ENCODE data around the gene FHIT. TPM values are rescaled to one million over a fixed set of nuclear protein-coding genes. Genes with fewer than 3 reads are reported as not detected.

FHIT gene
- total RNA-seq, 4 donors from 2014 or later, result 0.72 to 5.2 (median 2.1) TPM

- intact Hi-C loops (cut with DNase I; ENCODE audit: low total_unique reads) (no loop called here), in situ Hi-C loops (cut with MboI; ENCODE audit: low sequenced_read_pairs in 4 of 4) (no loop called here)
Measured at GRCh38 chr3:59795756-59796155, 1455.5 kb downstream of the FHIT start.

GRCh38 chr3:59793976-59794375 lies 1457.3 kb downstream of the FHIT start:
- Histone ChIP-seq H3K27ac (no peak overlapping the region), H3K4me3 (no peak overlapping the region), H3K9me3 (no peaks in the 10 kb centered on the region), H3K4me1 (no peaks in the 10 kb centered on the region), H3K27me3 (no peaks in the 10 kb centered on the region), H3K36me3 (no peaks in the 10 kb centered on the region)
- TF ChIP-seq CTCF (IDR thresholded peaks at IDR 0.05 in 4 of 5, conservative IDR thresholded peaks at IDR 0.05 in 1 of 5), result no peak
- no peak for TF ChIP-seq POLR2A (IDR thresholded peaks at IDR 0.05)
- in situ Hi-C loops (cut with MboI; ENCODE audit: low sequenced_read_pairs in 4 of 4) (no loop called here), intact Hi-C loops (cut with DNase I; ENCODE audit: low total_unique reads) (no loop called here)
- DNase-seq (no peak), ATAC-seq (no peak)

More at GRCh38 chr3:59795756-59796155, 1455.5 kb downstream of the FHIT start:
- Histone ChIP-seq H3K27me3 (no peaks in the 10 kb centered on the region), H3K27ac (no peak overlapping the region), H3K4me1 (no peaks in the 10 kb centered on the region), H3K9me3 (no peaks in the 10 kb centered on the region), H3K36me3 (no peaks in the 10 kb centered on the region), H3K4me3 (no peak overlapping the region)
- DNase-seq (no peak), ATAC-seq (no peak)
- TF ChIP-seq POLR2A (IDR thresholded peaks at IDR 0.05) (no peak), CTCF (IDR thresholded peaks at IDR 0.05 in 4 of 5, conservative IDR thresholded peaks at IDR 0.05 in 1 of 5) (no peak)

- TF ChIP-seq POLR2A (IDR thresholded peaks at IDR 0.05) (no peak), CTCF (IDR thresholded peaks at IDR 0.05 in 4 of 5, conservative IDR thresholded peaks at IDR 0.05 in 1 of 5) (no peak)
- no peaks in the 10 kb centered on the region for H3K9me3 ChIP-seq
- ATAC-seq (no peak), DNase-seq (no peak)
- intact Hi-C loops (cut with DNase I; ENCODE audit: low total_unique reads), result no loop called here
- no peak overlapping the region for H3K27ac ChIP-seq
- no peaks in the 10 kb centered on the region for H3K4me1 ChIP-seq
- no peak overlapping the region for H3K4me3 ChIP-seq
- in situ Hi-C loops (cut with MboI; ENCODE audit: low sequenced_read_pairs in 4 of 4), result no loop called here
- no peaks in the 10 kb centered on the region for H3K27me3 ChIP-seq
- H3K36me3 ChIP-seq, result no peaks in the 10 kb centered on the region
Measured at GRCh38 chr3:59791774-59792308, 1459.4 kb downstream of the FHIT start.

GRCh38 chr3:59790241-59790640 lies 1461.0 kb downstream of the FHIT start:
- Histone ChIP-seq H3K9me3 (no peaks in the 10 kb centered on the region), H3K4me1 (no peaks in the 10 kb centered on the region), H3K4me3 (no peak overlapping the region), H3K27me3 (no peaks in the 10 kb centered on the region), H3K27ac (no peak overlapping the region), H3K36me3 (no peaks in the 10 kb centered on the region)
- TF ChIP-seq CTCF (IDR thresholded peaks at IDR 0.05 in 4 of 5, conservative IDR thresholded peaks at IDR 0.05 in 1 of 5) (no peak), POLR2A (IDR thresholded peaks at IDR 0.05) (no peak)
- ATAC-seq (no peak), DNase-seq (no peak)
- intact Hi-C loops (cut with DNase I; ENCODE audit: low total_unique reads) (no loop called here), in situ Hi-C loops (cut with MboI; ENCODE audit: low sequenced_read_pairs in 4 of 4) (no loop called here)

- intact Hi-C loops (cut with DNase I; ENCODE audit: low total_unique reads), result no loop called here
- DNase-seq, result no peak
- H3K4me1 ChIP-seq, result no peaks in the 10 kb centered on the region
- ATAC-seq, result no peak
- in situ Hi-C loops (cut with MboI; ENCODE audit: low sequenced_read_pairs in 4 of 4), result no loop called here
- H3K27ac ChIP-seq, result no peak overlapping the region
- no peaks in the 10 kb centered on the region for H3K27me3 ChIP-seq
- H3K36me3 ChIP-seq, result no peaks in the 10 kb centered on the region
- no peak for TF ChIP-seq CTCF (IDR thresholded peaks at IDR 0.05 in 4 of 5, conservative IDR thresholded peaks at IDR 0.05 in 1 of 5)
- TF ChIP-seq POLR2A (IDR thresholded peaks at IDR 0.05), result no peak
- no peak overlapping the region for H3K4me3 ChIP-seq
- H3K9me3 ChIP-seq, result no peaks in the 10 kb centered on the region
Measured at GRCh38 chr3:59788801-59789200, 1462.5 kb downstream of the FHIT start.
